H1 (cell line): ENCODE results near the gene CIB2. TPM values are rescaled to one million over a fixed set of nuclear protein-coding genes. Genes with fewer than 3 reads are reported as not detected.

Experiments used
- CTCF ChIA-PET: fragments of 300-600 bp; sonication (Branson Sonifier 250); formaldehyde crosslinking; loops from one replicate; lab custom pipeline; 2021; ENCODE audit not compliant: partially characterized antibody; lab: Charles Lee
- POLR2A ChIA-PET: fragments of 300-600 bp; sonication (Branson Sonifier 250); formaldehyde crosslinking; loops from one replicate; lab custom pipeline; 2021; ENCODE audit warnings: inconsistent platforms; ENCODE audit not compliant: partially characterized antibody; lab: Charles Lee
- DNase-seq, 2 experiments: peaks; one replicate each; pipeline versions ENCODE4 v3.0.0 to v3.0.0-alpha.2; 2010 to 2022; ENCODE audit warnings: low spot score in 2 of 2, low read depth in 1 of 2, mixed read lengths in 1 of 2
- FAIRE-seq: peaks from 2 replicates; lab custom pipeline; 2011; peaks lifted over from hg19 to GRCh38; lab: Jason Lieb, UNC
- H2AFZ ChIP-seq: 2 replicates; pipeline ENCODE4 v1.8.1; 2012; ENCODE audit warnings: low read length, inconsistent platforms
- H2AK5ac ChIP-seq: 2 replicates; pipeline ENCODE4 v1.6.1; 2013; ENCODE audit warnings: low read depth, low read length
- H2BK120ac ChIP-seq: replicated peaks from 2 replicates; pipeline ENCODE3; 2013; ENCODE audit warnings: low read depth, low read length, inconsistent platforms
- H2BK12ac ChIP-seq: 2 replicates; pipeline ENCODE4 v1.6.1; 2013; ENCODE audit warnings: low read depth, low read length
- H2BK15ac ChIP-seq: 2 replicates; pipeline ENCODE4 v1.6.1; 2013; ENCODE audit warnings: low read length
- H2BK20ac ChIP-seq: 2 replicates; pipeline ENCODE4 v1.6.1; 2013; ENCODE audit warnings: low read length
- H2BK5ac ChIP-seq: 2 replicates; pipeline ENCODE4 v1.6.1; 2013; ENCODE audit warnings: low read depth, low read length
- H3K14ac ChIP-seq: 2 replicates; pipeline ENCODE4 v1.6.1; 2013; ENCODE audit warnings: inconsistent platforms; ENCODE audit not compliant: insufficient read length
- H3K18ac ChIP-seq: 2 replicates; pipeline ENCODE4 v1.6.1; 2013; ENCODE audit warnings: low read length; ENCODE audit errors: extremely low read depth
- H3K23ac ChIP-seq: 2 replicates; pipeline ENCODE4 v1.6.1; 2013; ENCODE audit warnings: inconsistent platforms; ENCODE audit not compliant: insufficient read length
- H3K23me2 ChIP-seq: 2 replicates; pipeline ENCODE4 v1.6.1; 2013; ENCODE audit warnings: low read depth, low read length
- H3K27ac ChIP-seq: 2 replicates; pipeline ENCODE4 v1.6.1; 2011; ENCODE audit warnings: low read depth, low read length, inconsistent platforms
- H3K27me3 ChIP-seq, 4 experiments: replicated peaks in 1 of 4; 1 replicate in 1 of 4; 2 replicates in 3 of 4; pipeline versions ENCODE4 v1.6.1 to v1.8.1; 2011 to 2013; ENCODE audit warnings: low read length in 3 of 4, mild to moderate bottlenecking in 3 of 4, inconsistent platforms in 2 of 4, mixed read lengths in 2 of 4, moderate library complexity in 1 of 4; ENCODE audit not compliant: control insufficient read depth in 3 of 4, insufficient read depth in 3 of 4; ENCODE audit errors: extremely low read depth in 1 of 4
- H3K36me3 ChIP-seq, 4 experiments: 2 replicates each; pipeline versions ENCODE4 v1.6.1 to v1.8.1; 2011 to 2013; ENCODE audit warnings: mild to moderate bottlenecking in 4 of 4, low read length in 3 of 4, moderate library complexity in 2 of 4, control low read depth in 1 of 4, inconsistent platforms in 1 of 4; ENCODE audit not compliant: insufficient read depth in 4 of 4, control insufficient read depth in 2 of 4
- H3K4ac ChIP-seq: replicated peaks from 2 replicates; pipeline ENCODE3; 2013; ENCODE audit warnings: low read length, low read depth, mixed read lengths, inconsistent platforms; ENCODE audit not compliant: insufficient read length
- H3K4me1 ChIP-seq, 4 experiments: replicated peaks in 1 of 4; 1 replicate in 1 of 4; 2 replicates in 3 of 4; pipeline versions ENCODE4 v1.6.1 to v1.8.1; 2011 to 2013; ENCODE audit warnings: low read length in 3 of 4, inconsistent platforms in 2 of 4, mixed read lengths in 1 of 4; ENCODE audit not compliant: insufficient read depth in 4 of 4, control insufficient read depth in 3 of 4
- H3K4me2 ChIP-seq, 2 experiments: 2 replicates each; pipeline versions ENCODE4 v1.6.1 to v1.8.1; 2011 to 2013; ENCODE audit warnings: low read depth in 2 of 2, low read length in 2 of 2, control low read depth in 1 of 2, inconsistent platforms in 1 of 2, mild to moderate bottlenecking in 1 of 2; ENCODE audit not compliant: insufficient read depth in 1 of 2
- H3K4me3 ChIP-seq, 4 experiments: fragments of 200-600, 300-600 bp in 1 of 4; sonication (generic), shearing (Covaris generic), sonication (Bioruptor Twin) in 1 of 4; 2 replicates each; pipeline versions ENCODE4 v1.5.1 to v1.8.1; 2011 to 2016; ENCODE audit warnings: low read length in 4 of 4, low read depth in 3 of 4, control low read depth in 2 of 4, inconsistent platforms in 2 of 4, mild to moderate bottlenecking in 2 of 4, mixed read lengths in 1 of 4, moderate library complexity in 1 of 4; ENCODE audit not compliant: insufficient read depth in 2 of 4; ENCODE audit errors: extremely low read depth in 1 of 4
- H3K56ac ChIP-seq: replicated peaks from 2 replicates; pipeline ENCODE3; 2013; ENCODE audit warnings: low read depth, mild to moderate bottlenecking, mixed read lengths, low read length, inconsistent platforms; ENCODE audit not compliant: insufficient read length
- H3K79me1 ChIP-seq: 2 replicates; pipeline ENCODE4 v1.6.1; 2013; ENCODE audit warnings: low read depth, low read length, control low read depth
- H3K79me2 ChIP-seq, 2 experiments: 2 replicates each; pipeline versions ENCODE4 v1.6.1 to v1.8.1; 2012 to 2013; ENCODE audit warnings: low read length in 2 of 2, mild to moderate bottlenecking in 2 of 2, inconsistent platforms in 1 of 2; ENCODE audit not compliant: insufficient read depth in 2 of 2, control insufficient read depth in 1 of 2
- H3K9ac ChIP-seq, 4 experiments: replicated peaks in 1 of 4; 1 replicate in 1 of 4; 2 replicates in 3 of 4; pipeline versions ENCODE4 v1.6.1 to v1.8.1; 2011 to 2013; ENCODE audit warnings: low read depth in 3 of 4, low read length in 3 of 4, control low read depth in 2 of 4, mild to moderate bottlenecking in 2 of 4, moderate library complexity in 2 of 4, inconsistent platforms in 1 of 4; ENCODE audit errors: extremely low read depth in 1 of 4
- H3K9me3 ChIP-seq, 2 experiments: 2 replicates each; pipeline versions ENCODE4 v1.6.1 to v1.8.1; 2012 to 2013; ENCODE audit warnings: mild to moderate bottlenecking in 2 of 2, moderate library complexity in 2 of 2, control low read depth in 1 of 2, inconsistent platforms in 1 of 2, low read depth in 1 of 2, low read length in 1 of 2, mixed read lengths in 1 of 2; ENCODE audit not compliant: insufficient read depth in 2 of 2
- H4K20me1 ChIP-seq, 2 experiments: replicated peaks in 1 of 2; 2 replicates each; pipeline versions ENCODE3 to v1.8.1; 2011 to 2013; ENCODE audit warnings: inconsistent platforms in 2 of 2, low read length in 2 of 2, mild to moderate bottlenecking in 1 of 2; ENCODE audit not compliant: insufficient read depth in 2 of 2, control insufficient read depth in 1 of 2
- H4K5ac ChIP-seq: 2 replicates; pipeline ENCODE4 v1.6.1; 2013; ENCODE audit warnings: low read length, low read depth, mixed read lengths, inconsistent platforms; ENCODE audit not compliant: insufficient read length
- H4K8ac ChIP-seq: 2 replicates; pipeline ENCODE4 v1.8.0; 2013; ENCODE audit warnings: mild to moderate bottlenecking, moderate library complexity, low read length, inconsistent platforms; ENCODE audit not compliant: insufficient read depth; ENCODE audit errors: extremely low read depth
- H4K91ac ChIP-seq: replicated peaks from 2 replicates; pipeline ENCODE3; 2013; ENCODE audit warnings: low read length, mixed read lengths, inconsistent platforms; ENCODE audit not compliant: insufficient read length
- CHD2 ChIP-seq: IDR thresholded peaks from 2 replicates; pipeline ENCODE4 v1.6.1; 2012; ENCODE audit warnings: low read length, improper control_type of control experiment
- CTBP2 ChIP-seq: IDR thresholded peaks from 2 replicates; pipeline ENCODE4 v1.7.0; 2011; ENCODE audit warnings: borderline replicate concordance, mild to moderate bottlenecking, moderate library complexity, mixed read lengths, low read length; ENCODE audit not compliant: insufficient read depth, insufficient read length
- E2F6 ChIP-seq: IDR thresholded peaks from 2 replicates; pipeline ENCODE4 v1.6.1; 2012; ENCODE audit warnings: inconsistent platforms
- FOSL1 ChIP-seq: IDR thresholded peaks from 2 replicates; pipeline ENCODE4 v1.6.1; 2011; ENCODE audit warnings: mild to moderate bottlenecking, low read depth, low read length, moderate library complexity; ENCODE audit not compliant: insufficient read depth
- SP2 ChIP-seq: IDR thresholded peaks from 2 replicates; pipeline ENCODE4 v1.6.1; 2012; ENCODE audit warnings: mild to moderate bottlenecking, low read length, inconsistent platforms
- TEAD4 ChIP-seq: IDR thresholded peaks from 2 replicates; pipeline ENCODE4 v1.6.1; 2012; ENCODE audit warnings: low read depth, low read length, inconsistent platforms, mixed read lengths
- YY1 ChIP-seq: IDR thresholded peaks from 2 replicates; pipeline ENCODE4 v1.6.1; 2011; ENCODE audit warnings: low read depth, mild to moderate bottlenecking, low read length
- WGBS, 2 experiments: shearing (Covaris generic) in 1 of 2; methylation state at CpG; one replicate each; pipeline versions ENCODE4 v1.1.6 to v1.1.7; 2013 to 2015; ENCODE audit warnings: low lambda C conversion rate in 2 of 2, mixed read lengths in 2 of 2, inconsistent platforms in 1 of 2, low coverage in 1 of 2, missing lambda C conversion rate in 1 of 2; ENCODE audit not compliant: insufficient replicate concordance in 2 of 2, insufficient coverage in 1 of 2, insufficient read length in 1 of 2; ENCODE audit errors: extremely low coverage in 1 of 2, missing lambda C conversion rate in 1 of 2; 5-methylcytosine and 5-hydroxymethylcytosine counted together
- polyA plus RNA-seq, 7 experiments: library from polyadenylated mRNA; depleted of rRNA in 3 of 7; stranded (reverse) in 5 of 7; unstranded in 2 of 7; fragments of >200 nt in 5 of 7; fragments of 200-250 nt in 2 of 7; gene quantifications; 1 replicate in 5 of 7; 2 replicates in 1 of 7; 4 replicates in 1 of 7; pipeline versions ENCODE4 v1.2.1 to v1.2.3, GENCODE V29; 2011 to 2013; ENCODE audit warnings: missing spikeins in 2 of 7, mixed read lengths in 2 of 7
- total RNA-seq: library from RNA; stranded (reverse); fragmentation: NEBNext Ultra II Directional; extraction: Animal tissue kit (Norgen Biotek cat#: 25700); gene quantifications from 2 replicates; pipeline ENCODE4 v1.2.1, GENCODE V29; 2021

The CIB2 gene
- total and polyA plus RNA-seq, 2 of the 8 experiments (the other 6 are each of a cell fraction or from before 2014, with no cell fraction given) = 41.5 to 45.8 TPM

- Histone ChIP-seq H3K56ac (no peak overlapping the region), H4K20me1 (peaks cover 1 to 10% of the 10 kb centered on the region in 2 experiments), H3K36me3 (no peaks in the 10 kb centered on the region; a peak in 1 of 8 replicates), H3K23ac (no peak overlapping the region), H3K9me3 (no peaks in the 10 kb centered on the region), H2AFZ (no peak overlapping the region), H3K14ac (no peak overlapping the region), H3K4me3 (no peak overlapping the region), H4K5ac (no peak overlapping the region), H3K18ac (no peak overlapping the region), H3K27me3 (no peaks in the 10 kb centered on the region), H4K91ac (no peak overlapping the region), H3K79me1 (peaks cover 6% of the 10 kb centered on the region; the same call in 1 of the 2 replicates), H2BK15ac (no peak overlapping the region), H2BK120ac (no peak overlapping the region), H3K23me2 (no peaks in the 10 kb centered on the region), H3K4ac (no peak overlapping the region), H3K4me1 (peaks cover 3 to 16% (median 5%) of the 10 kb centered on the region in 4 experiments), H3K79me2 (peaks cover 0 to 18% of the 10 kb centered on the region in 2 experiments; a peak in 1 of 4 replicates), H2BK20ac (no peak overlapping the region), H2AK5ac (no peak overlapping the region), H2BK5ac (no peak overlapping the region), H2BK12ac (no peak overlapping the region), H3K4me2 (no peak overlapping the region), H4K8ac (peak overlapping the region; percentile 18; the same call in 1 of the 2 replicates), H3K9ac (no peak overlapping the region), H3K27ac (no peak overlapping the region)
- ChIA-PET CTCF (interaction anchor here (0.6 to 2.2 kb wide), 10 partner anchors 8 to 183 kb away, joined by 3 to 6 read pairs (median 4); no protein-coding TSS in a partner anchor), POLR2A (no interaction called here)
- WGBS, 2 experiments = 88% methylated on average over 10 of the region's 10 CpGs; no CpG with 5 or more reads in 1 of the 2 experiments
- no peak for TF ChIP-seq YY1
- TF ChIP-seq CTBP2 = no peak
- TF ChIP-seq SP2 = no peak
- no peak for TF ChIP-seq CHD2
- TF ChIP-seq TEAD4 = no peak
- TF ChIP-seq FOSL1 = no peak
- TF ChIP-seq E2F6 = no peak
- no peak for FAIRE-seq
- no peak for DNase-seq
Observed at GRCh38 chr15:78058401-78058935, 72.8 kb downstream of the CIB2 start.
